Fibroblast of the aortic adventitia (primary cell): ENCODE measurements around the gene GNG2. TPM values are rescaled to one million over a fixed set of nuclear protein-coding genes. Genes with fewer than 3 reads are reported as not detected.
A peak's percentile ranks its signal among the peaks of the same experiment; 100 is the strongest.

ENCODE experiments used
- DNase-seq: peaks from one replicate; pipeline ENCODE4 v3.0.0-alpha.2; 2010; ENCODE audit warnings: low read depth
- H3K4me3 ChIP-seq: 2 replicates; pipeline ENCODE4 v1.5.1; 2011; ENCODE audit warnings: low read depth, mild to moderate bottlenecking, control low read depth, low read length, moderate library complexity
- CTCF ChIP-seq: IDR thresholded peaks from 2 replicates; pipeline ENCODE4 v1.5.1; 2011; ENCODE audit warnings: mild to moderate bottlenecking, low read length, control low read depth, inconsistent platforms; ENCODE audit not compliant: insufficient read depth
- total RNA-seq: library from RNA; depleted of rRNA; stranded (reverse); fragments of >200 nt; gene quantifications from 2 replicates; pipeline ENCODE4 v1.2.3, GENCODE V29; 2012; ENCODE audit warnings: low replicate concordance

The GNG2 gene
- total RNA-seq, 1 donor = 15.7 TPM

- no peak overlapping the region for H3K4me3 ChIP-seq
- no peak for DNase-seq
- no peak for TF ChIP-seq CTCF
Observed at GRCh38 chr14:51850651-51851050, 9.8 kb upstream of the GNG2 start.

GRCh38 chr14:51852541-51852940 lies 7.9 kb upstream of the GNG2 start:
- DNase-seq = peak; percentile 24
- H3K4me3 ChIP-seq = no peak overlapping the region
- TF ChIP-seq CTCF = no peak

- H3K4me3 ChIP-seq = no peak overlapping the region
Observed at GRCh38 chr14:51855234-51855633, 5.2 kb upstream of the GNG2 start.

GRCh38 chr14:51856792-51857296 lies 3.6 kb upstream of the GNG2 start:
- H3K4me3 ChIP-seq = no peak overlapping the region
- DNase-seq = no peak
- no peak for TF ChIP-seq CTCF

More at GRCh38 chr14:51855234-51855633, 5.2 kb upstream of the GNG2 start:
- no peak for DNase-seq
- no peak for TF ChIP-seq CTCF

GRCh38 chr14:51859131-51859530 lies 1.3 kb upstream of the GNG2 start:
- no peak for DNase-seq
- no peak for TF ChIP-seq CTCF
- H3K4me3 ChIP-seq = no peak overlapping the region

GRCh38 chr14:51860825-51861499 lies 550 bp downstream of the GNG2 start:
- DNase-seq = peak; percentile 16
- TF ChIP-seq CTCF = no peak
- H3K4me3 ChIP-seq = peak overlapping the region; percentile 55

GRCh38 chr14:51862176-51862796 lies 1.9 kb downstream of the GNG2 start:
- no peak overlapping the region for H3K4me3 ChIP-seq
- no peak for DNase-seq
- TF ChIP-seq CTCF = no peak
